Progenitor cell of endocrine pancreas (in vitro differentiated cells): Measurements from ENCODE around the gene SLC9A7. TPM values are rescaled to one million over a fixed set of nuclear protein-coding genes. Genes with fewer than 3 reads are reported as not detected.

Source experiments
- DNase-seq: peaks from one replicate; pipeline ENCODE4 v3.0.0; 2021; ENCODE audit warnings: low spot score; ENCODE audit not compliant: unreplicated experiment
- H3K27ac Mint-ChIP-seq: 2 replicates; pipeline ENCODE4 v1.8.0; 2021; ENCODE audit warnings: mild to moderate bottlenecking, moderate library complexity, mixed read lengths
- H3K27me3 Mint-ChIP-seq: 2 replicates; pipeline ENCODE4 v1.8.0; 2021; ENCODE audit warnings: mixed read lengths
- H3K36me3 Mint-ChIP-seq: 2 replicates; pipeline ENCODE4 v1.8.0; 2022; ENCODE audit warnings: mixed read lengths; ENCODE audit not compliant: insufficient read depth
- H3K4me1 Mint-ChIP-seq: 2 replicates; pipeline ENCODE4 v1.8.0; 2021; ENCODE audit warnings: low read depth, mixed read lengths
- H3K4me3 Mint-ChIP-seq: 2 replicates; pipeline ENCODE4 v1.8.0; 2021; ENCODE audit warnings: low read depth, mild to moderate bottlenecking, moderate library complexity, mixed read lengths
- H3K9me3 Mint-ChIP-seq: 2 replicates; pipeline ENCODE4 v1.8.0; 2021; ENCODE audit warnings: low read depth, mixed read lengths
- total RNA-seq: library from RNA; stranded (reverse); gene quantifications from 2 replicates; pipeline ENCODE4 v1.2.1, GENCODE V29; 2021
- TF ChIP-seq, protein P1 (sequence below): fragments of 200-600 bp; sonication (generic); IDR thresholded peaks from one replicate; pipeline ENCODE4 v1.5.0; 2021; ENCODE audit warnings: antibody characterized with exemption, mild to moderate bottlenecking; ENCODE audit not compliant: unreplicated experiment

The SLC9A7 gene
- total RNA-seq, 1 donor from 2014 or later = 9.5 TPM

DNA sequence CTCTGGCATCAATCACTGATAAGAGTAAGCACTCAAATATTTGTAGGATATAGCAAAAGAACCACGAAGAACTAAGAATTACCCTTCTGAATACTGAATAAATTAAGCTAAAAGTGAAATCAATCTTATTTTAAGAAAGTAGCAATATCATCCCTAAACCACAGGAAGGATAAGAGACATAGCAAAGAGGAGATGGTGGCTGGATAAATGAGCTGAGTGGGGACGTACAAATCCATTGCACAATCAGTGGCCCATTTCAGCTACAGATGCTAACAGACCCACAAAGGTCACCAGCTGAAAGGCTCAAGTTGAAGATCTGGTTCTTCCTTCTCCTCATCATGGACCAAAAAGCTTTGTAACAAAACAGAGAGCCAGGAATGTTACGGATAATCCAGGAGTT, 77.1 kb downstream of the SLC9A7 start:
- H3K27ac Mint-ChIP-seq = no peak overlapping the region
- peaks cover 3% of the 10 kb centered on the region for H3K36me3 Mint-ChIP-seq
- peaks cover 5% of the 10 kb centered on the region for H3K4me1 Mint-ChIP-seq
- TF ChIP-seq, protein P1, sequence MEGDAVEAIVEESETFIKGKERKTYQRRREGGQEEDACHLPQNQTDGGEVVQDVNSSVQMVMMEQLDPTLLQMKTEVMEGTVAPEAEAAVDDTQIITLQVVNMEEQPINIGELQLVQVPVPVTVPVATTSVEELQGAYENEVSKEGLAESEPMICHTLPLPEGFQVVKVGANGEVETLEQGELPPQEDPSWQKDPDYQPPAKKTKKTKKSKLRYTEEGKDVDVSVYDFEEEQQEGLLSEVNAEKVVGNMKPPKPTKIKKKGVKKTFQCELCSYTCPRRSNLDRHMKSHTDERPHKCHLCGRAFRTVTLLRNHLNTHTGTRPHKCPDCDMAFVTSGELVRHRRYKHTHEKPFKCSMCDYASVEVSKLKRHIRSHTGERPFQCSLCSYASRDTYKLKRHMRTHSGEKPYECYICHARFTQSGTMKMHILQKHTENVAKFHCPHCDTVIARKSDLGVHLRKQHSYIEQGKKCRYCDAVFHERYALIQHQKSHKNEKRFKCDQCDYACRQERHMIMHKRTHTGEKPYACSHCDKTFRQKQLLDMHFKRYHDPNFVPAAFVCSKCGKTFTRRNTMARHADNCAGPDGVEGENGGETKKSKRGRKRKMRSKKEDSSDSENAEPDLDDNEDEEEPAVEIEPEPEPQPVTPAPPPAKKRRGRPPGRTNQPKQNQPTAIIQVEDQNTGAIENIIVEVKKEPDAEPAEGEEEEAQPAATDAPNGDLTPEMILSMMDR = no peak
- DNase-seq = no peak
- no peaks in the 10 kb centered on the region for H3K27me3 Mint-ChIP-seq
- no peak overlapping the region for H3K4me3 Mint-ChIP-seq
- H3K9me3 Mint-ChIP-seq = peaks cover 10% of the 10 kb centered on the region

DNA sequence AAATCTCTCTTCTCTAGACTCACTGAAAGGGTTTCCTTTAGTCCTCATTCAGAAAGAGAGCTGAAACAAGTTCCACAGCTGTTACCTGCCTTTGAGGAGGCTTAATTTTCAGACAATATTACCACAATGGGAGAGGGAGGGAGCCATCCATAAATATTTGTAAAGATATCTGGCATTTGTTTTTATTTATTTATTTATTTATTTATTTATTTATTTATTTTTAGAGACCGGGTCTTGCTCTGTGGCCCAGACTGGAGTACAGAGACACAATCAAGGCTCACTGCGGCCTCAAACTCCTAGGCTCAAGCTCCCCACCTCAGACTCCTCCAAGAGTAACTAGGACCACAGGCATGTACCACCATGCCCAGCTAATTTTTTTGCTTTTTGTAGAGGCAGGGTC, 80.7 kb downstream of the SLC9A7 start:
- DNase-seq = no peak
- Mint-ChIP-seq H3K27ac (no peak overlapping the region), H3K4me3 (no peak overlapping the region), H3K9me3 (peaks cover 10% of the 10 kb centered on the region), H3K4me1 (peaks cover 5% of the 10 kb centered on the region), H3K36me3 (peaks cover 3% of the 10 kb centered on the region), H3K27me3 (no peaks in the 10 kb centered on the region)
- TF ChIP-seq, protein P1 = no peak

DNA sequence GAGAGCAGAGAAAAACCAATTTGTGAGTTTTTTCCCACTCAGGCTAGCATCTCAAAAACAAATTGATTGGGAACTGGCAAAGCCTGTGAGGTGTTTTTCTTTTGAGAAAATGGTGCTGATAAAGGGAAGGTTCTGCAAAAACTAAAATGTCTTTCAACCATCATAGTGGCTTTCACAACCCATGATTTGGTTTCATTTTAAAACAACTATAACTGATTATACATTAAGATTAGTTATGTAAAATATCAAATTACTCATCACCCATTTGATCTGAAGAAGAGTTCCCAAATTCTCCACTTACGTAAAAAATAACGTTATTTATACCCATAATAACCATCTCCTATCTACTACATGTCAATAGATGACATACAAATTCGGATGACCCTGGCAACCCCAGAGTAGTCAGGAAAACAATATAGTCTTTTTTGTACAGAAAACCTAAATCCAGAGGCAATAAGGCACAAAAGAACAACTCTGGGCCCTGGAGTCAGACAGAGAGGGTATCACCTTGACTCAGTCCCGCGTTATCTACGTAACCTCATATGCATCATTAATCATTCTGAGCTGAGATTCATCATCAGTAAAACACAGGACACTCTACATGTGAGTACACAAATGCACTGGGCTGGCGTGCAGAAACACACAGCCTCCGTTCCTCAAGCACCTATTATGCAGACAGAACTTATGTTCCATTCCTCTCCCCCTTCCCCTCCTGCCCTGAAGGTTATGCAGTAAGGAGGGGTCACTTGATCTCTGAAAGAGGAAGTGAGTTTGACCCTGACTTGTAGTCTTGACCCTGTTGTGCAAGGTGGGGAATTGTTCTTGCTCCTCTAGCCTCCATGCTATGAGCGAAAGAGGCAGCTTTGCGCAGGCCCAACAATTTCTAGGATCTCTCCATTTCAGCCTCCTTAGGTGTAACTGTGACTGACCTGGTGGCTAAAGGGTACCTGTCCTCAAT, 82.2 kb downstream of the SLC9A7 start:
- Mint-ChIP-seq H3K4me1 (peaks cover 5% of the 10 kb centered on the region), H3K27ac (no peak overlapping the region), H3K36me3 (peaks cover 5% of the 10 kb centered on the region), H3K27me3 (no peaks in the 10 kb centered on the region), H3K9me3 (peaks cover 10% of the 10 kb centered on the region), H3K4me3 (no peak overlapping the region)
- TF ChIP-seq, protein P1 = no peak
- no peak for DNase-seq

DNA sequence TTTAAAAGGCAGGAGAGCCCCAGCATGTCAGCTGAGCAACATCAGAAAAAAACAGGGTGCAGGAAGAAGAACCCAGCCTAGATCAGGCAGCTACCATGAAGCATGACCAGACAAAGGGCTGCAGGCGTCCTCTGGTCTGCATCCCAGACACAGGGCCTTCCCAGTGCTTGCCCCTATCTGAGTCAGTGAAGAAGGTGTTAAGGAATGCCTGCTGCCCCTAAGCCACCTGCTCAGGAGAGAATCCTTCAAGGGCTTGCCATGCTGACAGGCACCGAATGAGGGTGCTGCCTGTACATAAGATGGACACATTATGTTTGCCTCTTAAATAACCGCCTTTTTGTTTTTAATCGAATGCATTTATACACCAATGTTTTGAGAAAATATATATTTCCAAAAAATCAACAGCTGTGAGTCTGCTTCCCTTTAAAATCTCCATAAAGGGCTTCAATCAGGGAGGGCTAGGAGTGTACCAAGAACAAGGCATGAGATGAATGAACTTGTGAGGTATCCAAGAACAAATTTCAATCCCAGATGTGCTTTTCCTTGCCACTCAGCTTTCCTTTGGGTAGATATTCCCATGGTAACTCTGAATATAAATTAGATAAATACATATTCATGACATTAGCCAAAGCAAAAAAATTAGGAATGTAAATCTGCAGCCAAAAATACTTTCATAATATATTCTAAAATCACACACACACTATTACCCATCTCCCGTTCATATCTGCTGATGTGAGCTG, 85.1 kb downstream of the SLC9A7 start:
- H3K9me3 Mint-ChIP-seq = peaks cover 2% of the 10 kb centered on the region
- no peak for DNase-seq
- H3K4me3 Mint-ChIP-seq = no peak overlapping the region
- TF ChIP-seq, protein P1 = no peak
- H3K27ac Mint-ChIP-seq = no peak overlapping the region
- H3K27me3 Mint-ChIP-seq = no peaks in the 10 kb centered on the region
- H3K4me1 Mint-ChIP-seq = no peaks in the 10 kb centered on the region
- peaks cover 3% of the 10 kb centered on the region for H3K36me3 Mint-ChIP-seq

DNA sequence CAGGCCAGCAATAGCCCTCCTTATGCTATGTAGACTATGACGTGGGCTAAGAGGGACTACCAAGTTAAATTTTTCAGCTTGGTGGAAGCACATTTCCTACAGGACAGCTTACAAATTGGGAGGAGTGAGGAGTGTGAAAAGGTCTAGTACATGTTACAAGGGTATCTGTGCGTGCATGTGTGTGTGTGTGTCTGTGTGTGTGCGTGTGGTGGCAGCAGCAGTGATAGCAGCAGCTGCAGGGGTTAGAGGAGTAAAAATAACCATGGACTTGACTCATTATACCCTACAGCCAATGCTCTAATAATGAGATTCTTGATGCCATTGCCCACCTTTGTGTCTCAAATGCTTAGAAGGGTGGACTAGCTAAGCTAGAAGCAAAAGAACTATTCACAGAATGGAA, 88.6 kb downstream of the SLC9A7 start:
- no peak overlapping the region for H3K4me3 Mint-ChIP-seq
- no peaks in the 10 kb centered on the region for H3K4me1 Mint-ChIP-seq
- TF ChIP-seq, protein P1 = no peak
- peaks cover 3% of the 10 kb centered on the region for H3K9me3 Mint-ChIP-seq
- H3K27ac Mint-ChIP-seq = no peak overlapping the region
- peaks cover 5% of the 10 kb centered on the region for H3K36me3 Mint-ChIP-seq
- H3K27me3 Mint-ChIP-seq = no peaks in the 10 kb centered on the region
- DNase-seq = no peak
